Articular chondrocyte of knee joint (primary cell): ENCODE measurements around the gene SMG7. TPM values are rescaled to one million over a fixed set of nuclear protein-coding genes. Genes with fewer than 3 reads are reported as not detected.

Experiments
- total RNA-seq: library from RNA; depleted of rRNA; stranded (reverse); fragments of >200 nt; gene quantifications from 2 replicates; pipeline ENCODE4 v1.2.3, GENCODE V29; 2012

The SMG7 gene, protein sequence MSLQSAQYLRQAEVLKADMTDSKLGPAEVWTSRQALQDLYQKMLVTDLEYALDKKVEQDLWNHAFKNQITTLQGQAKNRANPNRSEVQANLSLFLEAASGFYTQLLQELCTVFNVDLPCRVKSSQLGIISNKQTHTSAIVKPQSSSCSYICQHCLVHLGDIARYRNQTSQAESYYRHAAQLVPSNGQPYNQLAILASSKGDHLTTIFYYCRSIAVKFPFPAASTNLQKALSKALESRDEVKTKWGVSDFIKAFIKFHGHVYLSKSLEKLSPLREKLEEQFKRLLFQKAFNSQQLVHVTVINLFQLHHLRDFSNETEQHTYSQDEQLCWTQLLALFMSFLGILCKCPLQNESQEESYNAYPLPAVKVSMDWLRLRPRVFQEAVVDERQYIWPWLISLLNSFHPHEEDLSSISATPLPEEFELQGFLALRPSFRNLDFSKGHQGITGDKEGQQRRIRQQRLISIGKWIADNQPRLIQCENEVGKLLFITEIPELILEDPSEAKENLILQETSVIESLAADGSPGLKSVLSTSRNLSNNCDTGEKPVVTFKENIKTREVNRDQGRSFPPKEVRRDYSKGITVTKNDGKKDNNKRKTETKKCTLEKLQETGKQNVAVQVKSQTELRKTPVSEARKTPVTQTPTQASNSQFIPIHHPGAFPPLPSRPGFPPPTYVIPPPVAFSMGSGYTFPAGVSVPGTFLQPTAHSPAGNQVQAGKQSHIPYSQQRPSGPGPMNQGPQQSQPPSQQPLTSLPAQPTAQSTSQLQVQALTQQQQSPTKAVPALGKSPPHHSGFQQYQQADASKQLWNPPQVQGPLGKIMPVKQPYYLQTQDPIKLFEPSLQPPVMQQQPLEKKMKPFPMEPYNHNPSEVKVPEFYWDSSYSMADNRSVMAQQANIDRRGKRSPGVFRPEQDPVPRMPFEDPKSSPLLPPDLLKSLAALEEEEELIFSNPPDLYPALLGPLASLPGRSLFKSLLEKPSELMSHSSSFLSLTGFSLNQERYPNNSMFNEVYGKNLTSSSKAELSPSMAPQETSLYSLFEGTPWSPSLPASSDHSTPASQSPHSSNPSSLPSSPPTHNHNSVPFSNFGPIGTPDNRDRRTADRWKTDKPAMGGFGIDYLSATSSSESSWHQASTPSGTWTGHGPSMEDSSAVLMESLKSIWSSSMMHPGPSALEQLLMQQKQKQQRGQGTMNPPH
- 23.9 and 46.3 TPM in 2 replicates for total RNA-seq

DNA sequence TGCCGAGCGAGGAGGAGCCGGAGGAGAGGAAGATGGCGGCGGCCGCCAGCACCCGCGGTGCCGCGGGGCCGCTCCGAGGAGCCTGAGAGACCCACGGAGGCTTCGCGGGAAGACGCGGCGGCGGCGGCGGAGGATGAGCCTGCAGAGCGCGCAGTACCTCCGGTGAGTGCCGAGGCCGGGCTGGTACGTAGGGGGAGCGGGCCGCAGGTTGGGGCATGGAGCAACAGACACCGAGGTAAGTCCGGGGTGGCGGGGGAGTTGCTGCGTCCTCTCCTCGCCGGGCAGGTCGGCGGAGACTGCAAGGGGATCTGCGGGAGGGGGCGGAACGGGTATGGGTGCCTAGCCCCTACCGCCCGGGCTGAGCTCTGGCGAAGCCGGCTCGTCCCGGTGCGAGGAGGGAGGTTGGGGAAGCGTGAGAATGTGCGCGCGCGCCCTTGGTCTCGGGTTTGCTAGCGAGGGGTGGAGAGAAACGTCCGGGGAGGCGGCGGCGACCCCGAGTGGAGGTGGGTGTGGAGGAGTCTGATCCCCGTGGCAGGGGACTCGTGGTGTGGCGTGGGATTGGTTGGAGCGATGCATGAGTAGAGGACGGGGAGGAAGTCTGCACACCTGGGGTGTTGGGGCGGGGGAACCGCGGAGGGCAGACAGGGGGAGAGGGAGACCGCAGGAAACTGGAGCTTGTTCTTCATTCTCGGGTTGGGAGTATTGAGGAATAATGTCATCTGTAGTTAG lies at the start of gene SMG7:
SMG7 (plus strand) TSS at position 12 of the 729 bp plus-strand sequence; CDS start at position 134, 122 bp downstream.

DNA sequence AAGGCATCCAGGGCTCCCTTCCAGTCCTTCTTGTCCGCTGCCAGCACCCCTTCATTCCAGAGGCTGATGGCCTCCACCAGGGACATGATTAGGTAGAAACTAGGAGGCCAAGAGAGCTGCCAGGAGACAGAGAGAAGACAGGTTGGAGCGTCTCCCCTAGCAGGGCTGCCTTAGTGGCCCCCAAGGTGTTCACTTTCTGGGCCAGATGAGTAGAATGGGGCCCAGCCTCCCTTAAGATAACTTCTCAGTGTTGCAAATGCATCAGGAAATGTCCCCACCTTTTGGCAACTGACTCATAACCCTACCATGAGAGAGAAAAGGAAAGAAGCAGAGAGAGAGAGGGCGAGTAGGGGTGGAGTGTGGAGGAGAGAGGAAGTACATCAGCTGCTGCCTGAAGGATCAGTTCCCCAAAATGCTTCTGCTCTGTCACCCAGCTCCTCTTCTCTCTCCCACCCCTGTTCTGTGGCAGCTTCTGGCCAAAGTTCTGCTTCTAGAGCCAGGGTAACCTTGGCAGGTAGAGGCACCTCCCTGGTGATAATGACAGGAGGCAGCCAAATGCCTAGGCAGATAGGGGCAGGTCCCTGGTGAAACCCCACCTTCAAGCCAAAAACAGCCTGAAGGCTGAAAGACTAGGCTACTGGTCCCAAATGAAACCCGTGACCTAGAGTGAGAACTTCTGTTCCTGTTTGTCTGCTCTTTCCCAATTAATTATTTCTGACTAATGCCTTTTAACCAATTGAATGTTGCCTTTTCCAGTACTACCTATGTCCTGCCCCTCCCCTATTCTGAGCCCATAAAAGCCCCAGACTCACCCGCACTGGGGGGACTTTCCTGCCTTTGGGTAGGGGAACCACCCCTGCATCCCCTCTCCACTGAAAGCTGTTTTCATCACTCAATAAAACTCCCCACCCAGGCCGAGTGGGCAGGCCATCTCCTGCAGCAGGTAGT lies 118.2 kb downstream of the SMG7 start, which contains the start of gene NCF2:
NCF2 (minus strand) TSS at position 216 of the 948 bp plus-strand sequence; CDS start at position 86, 130 bp downstream.

Other genes starting within 250 kb of the SMG7 start
- gene NMNAT2, start 54.1 kb upstream of the SMG7 start, total RNA-seq = 0.11 TPM in 1 of 2 replicates, not detected in the other
- gene NCF2, start 118.0 kb downstream of the SMG7 start, total RNA-seq = 1.2 and 5.3 TPM in 2 replicates
- gene ARPC5, start 163.3 kb downstream of the SMG7 start, total RNA-seq = 234 and 271 TPM in 2 replicates
- gene APOBEC4, start 180.8 kb downstream of the SMG7 start, total RNA-seq = not detected in 2 replicates